IMR-90 (cell line): Measurements from ENCODE around the gene ERP27. TPM values are rescaled to one million over a fixed set of nuclear protein-coding genes. Genes with fewer than 3 reads are reported as not detected.
A peak's percentile ranks its signal among the peaks of the same experiment; 100 is the strongest.

ENCODE experiments used
- ATAC-seq: fragments of 200-7000 bp; cut with Tn5 transposase; 2 replicates; pipeline ENCODE4 v1.9.1; 2020; ENCODE audit warnings: low read depth, mild to moderate bottlenecking, moderate library complexity
- BruUV-seq: library from RNA; stranded (reverse); fragments of 400-500 nt; replicated peaks from 2 replicates; lab custom pipeline; 2021; lab: Mats Ljungman, UMichigan
- CTCF ChIA-PET: fragments of 300-600 bp; formaldehyde crosslinking; extraction: SDS; loops from one replicate; lab custom pipeline; 2021; ENCODE audit warnings: antibody characterized with exemption; lab: Yijun Ruan, JAX
- POLR2A ChIA-PET: fragments of 300-600 bp; sonication (Branson Sonifier 250); formaldehyde crosslinking; loops from one replicate; lab custom pipeline; 2022; ENCODE audit warnings: antibody characterized with exemption; ENCODE audit not compliant: unreplicated experiment; lab: Charles Lee
- DNase-seq: peaks from one replicate; pipeline ENCODE4 v3.0.0; 2013
- H2AFZ ChIP-seq: replicated peaks from 2 replicates; pipeline ENCODE3; 2013; ENCODE audit warnings: low read length, mild to moderate bottlenecking; ENCODE audit not compliant: poor library complexity
- H2AK5ac ChIP-seq: 2 replicates; pipeline ENCODE4 v1.6.1; 2013; ENCODE audit warnings: low read depth, low read length, inconsistent platforms
- H2AK9ac ChIP-seq: replicated peaks from 2 replicates; pipeline ENCODE3; 2013; ENCODE audit warnings: mild to moderate bottlenecking, low read depth, low read length, moderate library complexity; ENCODE audit not compliant: poor library complexity
- H2BK120ac ChIP-seq: 2 replicates; pipeline ENCODE4 v1.6.1; 2013; ENCODE audit warnings: low read depth, low read length, inconsistent platforms
- H2BK15ac ChIP-seq: 3 replicates; pipeline ENCODE4 v1.6.1; 2013; ENCODE audit warnings: low read depth, low read length, inconsistent platforms
- H2BK20ac ChIP-seq: 2 replicates; pipeline ENCODE4 v1.6.1; 2013; ENCODE audit warnings: low read depth, mild to moderate bottlenecking, inconsistent platforms, low read length, moderate library complexity
- H2BK5ac ChIP-seq: 2 replicates; pipeline ENCODE4 v1.6.1; 2013; ENCODE audit warnings: mild to moderate bottlenecking, low read depth, low read length, inconsistent platforms; ENCODE audit not compliant: poor library complexity, severe bottlenecking
- H3K14ac ChIP-seq: replicated peaks from 2 replicates; pipeline ENCODE4 v1.6.1; 2013; ENCODE audit warnings: low read depth, low read length, inconsistent platforms
- H3K18ac ChIP-seq: 2 replicates; pipeline ENCODE4 v1.6.1; 2013; ENCODE audit warnings: low read depth, low read length, control low read depth
- H3K23ac ChIP-seq: 2 replicates; pipeline ENCODE4 v1.6.1; 2013; ENCODE audit warnings: low read depth, low read length, inconsistent platforms
- H3K27ac ChIP-seq: 2 replicates; pipeline ENCODE4 v1.5.1; 2013; ENCODE audit warnings: mild to moderate bottlenecking, control low read depth, low read length; ENCODE audit not compliant: insufficient read depth
- H3K27me3 ChIP-seq: 2 replicates; pipeline ENCODE4 v1.6.1; 2013; ENCODE audit warnings: low read length; ENCODE audit not compliant: control insufficient read depth, insufficient read depth
- H3K36me3 ChIP-seq: 2 replicates; pipeline ENCODE4 v1.6.1; 2013; ENCODE audit warnings: low read length, mixed read lengths; ENCODE audit not compliant: control insufficient read depth, insufficient read depth
- H3K4ac ChIP-seq: 2 replicates; pipeline ENCODE4 v1.6.1; 2013; ENCODE audit warnings: low read depth, low read length, inconsistent platforms
- H3K4me1 ChIP-seq: 2 replicates; pipeline ENCODE4 v1.6.1; 2013; ENCODE audit warnings: low read length, mixed read lengths; ENCODE audit not compliant: control insufficient read depth, insufficient read depth
- H3K4me2 ChIP-seq: 2 replicates; pipeline ENCODE4 v1.6.1; 2013; ENCODE audit warnings: low read depth, mild to moderate bottlenecking, control low read depth, low read length, moderate library complexity
- H3K4me3 ChIP-seq: 2 replicates; pipeline ENCODE4 v1.5.1; 2013; ENCODE audit warnings: low read depth, mild to moderate bottlenecking, control low read depth, low read length, moderate library complexity; ENCODE audit not compliant: insufficient read depth
- H3K56ac ChIP-seq: 2 replicates; pipeline ENCODE4 v1.6.1; 2013; ENCODE audit warnings: low read length, inconsistent platforms; ENCODE audit not compliant: insufficient read depth; ENCODE audit errors: extremely low read depth
- H3K79me1 ChIP-seq, 2 experiments: 2 replicates each; pipeline ENCODE4 v1.6.1; 2013; ENCODE audit warnings: low read length in 2 of 2, inconsistent platforms in 1 of 2, low read depth in 1 of 2
- H3K9ac ChIP-seq: 2 replicates; pipeline ENCODE4 v1.6.1; 2013; ENCODE audit warnings: low read depth, low read length, control low read depth
- H3K9me1 ChIP-seq: 2 replicates; pipeline ENCODE4 v1.6.1; 2013; ENCODE audit warnings: low read length, inconsistent platforms; ENCODE audit not compliant: insufficient read depth
- H3K9me3 ChIP-seq: 2 replicates; pipeline ENCODE4 v1.6.1; 2013; ENCODE audit warnings: low read length; ENCODE audit not compliant: control insufficient read depth, insufficient read depth
- H4K20me1 ChIP-seq: 2 replicates; pipeline ENCODE4 v1.6.1; 2013; ENCODE audit warnings: low read length, inconsistent platforms; ENCODE audit not compliant: insufficient read depth
- H4K5ac ChIP-seq: 2 replicates; pipeline ENCODE4 v1.6.1; 2013; ENCODE audit warnings: mild to moderate bottlenecking, low read depth, low read length, control low read depth
- H4K8ac ChIP-seq, 2 experiments: 2 replicates each; pipeline ENCODE4 v1.6.1; 2013; ENCODE audit warnings: low read depth in 2 of 2, low read length in 2 of 2, control low read depth in 1 of 2, inconsistent platforms in 1 of 2
- H4K91ac ChIP-seq: 2 replicates; pipeline ENCODE4 v1.6.1; 2013; ENCODE audit warnings: low read depth, low read length, inconsistent platforms; ENCODE audit not compliant: insufficient read depth
- BHLHE40 ChIP-seq: fragments of 150-350 bp; IDR thresholded peaks from 2 replicates; pipeline ENCODE4 v1.6.1; 2016; ENCODE audit warnings: mild to moderate bottlenecking, low read depth, low read length
- CEBPB ChIP-seq: IDR thresholded peaks from 2 replicates; pipeline ENCODE4 v1.6.1; 2012; ENCODE audit warnings: low read depth, low read length, improper control_type of control experiment
- CHD1 ChIP-seq: IDR thresholded peaks from 2 replicates; pipeline ENCODE4 v1.6.1; 2012; ENCODE audit warnings: low read depth, low read length, improper control_type of control experiment
- FOS ChIP-seq: fragments of 150-350 bp; IDR thresholded peaks from 2 replicates; pipeline ENCODE4 v1.6.1; 2016; ENCODE audit warnings: low read depth, low read length
- MAFK ChIP-seq: IDR thresholded peaks from 2 replicates; pipeline ENCODE4 v1.6.1; 2012; ENCODE audit warnings: low read depth, low read length, improper control_type of control experiment
- MXI1 ChIP-seq: IDR thresholded peaks from 2 replicates; pipeline ENCODE4 v1.6.1; 2012; ENCODE audit warnings: low read depth, mild to moderate bottlenecking, low read length, moderate library complexity, borderline replicate concordance
- NFE2L2 ChIP-seq: fragments of 150-350 bp; IDR thresholded peaks from 2 replicates; pipeline ENCODE4 v1.6.1; 2016; ENCODE audit warnings: low read depth, mild to moderate bottlenecking, low read length
- RAD21 ChIP-seq: IDR thresholded peaks from 2 replicates; pipeline ENCODE4 v1.6.1; 2012; ENCODE audit warnings: low read length, improper control_type of control experiment
- RCOR1 ChIP-seq: IDR thresholded peaks from 2 replicates; pipeline ENCODE4 v1.6.1; 2012; ENCODE audit warnings: mild to moderate bottlenecking, low read length, improper control_type of control experiment; ENCODE audit not compliant: insufficient replicate concordance
- dilution Hi-C: fragments of 300-500 bp; cut with HindIII; formaldehyde crosslinking; loops from one replicate; pipeline ENCODE4 v1.14.3; 2018; ENCODE audit warnings: low sequenced_read_pairs; ENCODE audit not compliant: unreplicated experiment
- in situ Hi-C: fragments of 300-500 bp; cut with MboI; formaldehyde crosslinking; loops from 3 replicates; pipeline ENCODE4 v1.14.3; 2019; ENCODE audit warnings: low sequenced_read_pairs, inconsistent platforms, mixed read lengths
- intact Hi-C: fragments of 100-400 bp; cut with micrococcal nuclease; formaldehyde crosslinking; loops from 2 replicates; pipeline ENCODE4 v1.10.0; 2022
- polyA plus RNA-seq, 3 experiments: library from polyadenylated mRNA; depleted of rRNA; stranded (reverse); fragments of >200 nt; gene quantifications; 2 replicates each; pipeline ENCODE4 v1.2.3, GENCODE V29; 2012; ENCODE audit warnings: low replicate concordance in 1 of 3
- total RNA-seq: library from RNA; depleted of rRNA; stranded (reverse); fragments of >200 nt; gene quantifications from 2 replicates; pipeline ENCODE4 v1.2.3, GENCODE V29; 2012
- TF ChIP-seq, protein P1 (sequence below): fragments of 150-350 bp; IDR thresholded peaks from 2 replicates; pipeline ENCODE4 v1.6.1; 2016; ENCODE audit warnings: low read depth, mild to moderate bottlenecking, low read length, moderate library complexity, borderline replicate concordance
- TF ChIP-seq, protein P2 (sequence below): conservative IDR thresholded peaks from 2 replicates; pipeline ENCODE4 v1.5.1; 2012; ENCODE audit warnings: mild to moderate bottlenecking, low read depth, low read length, improper control_type of control experiment

The ERP27 gene
- total and polyA plus RNA-seq, 2 of the 4 experiments (the other 2 are of a cell fraction): not detected

DNA sequence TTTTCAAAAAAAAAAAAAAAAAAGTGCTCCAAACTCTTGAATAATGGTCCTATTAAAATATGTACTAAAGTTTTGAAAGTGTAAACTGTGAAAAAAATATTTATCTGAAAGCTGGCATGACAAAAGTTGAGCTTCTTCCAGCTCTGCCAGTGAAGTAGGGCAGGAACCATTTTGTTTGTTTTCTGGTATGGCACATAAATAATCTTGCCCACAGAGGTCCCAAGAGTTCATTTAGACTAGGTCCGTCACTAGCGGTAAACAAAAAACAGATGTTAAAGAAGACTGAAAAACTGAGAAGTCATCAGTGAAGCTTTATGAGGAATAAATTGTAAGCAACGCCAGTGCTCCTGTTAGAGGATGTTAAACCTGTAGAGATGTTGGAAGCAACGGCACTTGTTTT, 7.0 kb downstream of the ERP27 start (continued):
- TF ChIP-seq, protein P1, sequence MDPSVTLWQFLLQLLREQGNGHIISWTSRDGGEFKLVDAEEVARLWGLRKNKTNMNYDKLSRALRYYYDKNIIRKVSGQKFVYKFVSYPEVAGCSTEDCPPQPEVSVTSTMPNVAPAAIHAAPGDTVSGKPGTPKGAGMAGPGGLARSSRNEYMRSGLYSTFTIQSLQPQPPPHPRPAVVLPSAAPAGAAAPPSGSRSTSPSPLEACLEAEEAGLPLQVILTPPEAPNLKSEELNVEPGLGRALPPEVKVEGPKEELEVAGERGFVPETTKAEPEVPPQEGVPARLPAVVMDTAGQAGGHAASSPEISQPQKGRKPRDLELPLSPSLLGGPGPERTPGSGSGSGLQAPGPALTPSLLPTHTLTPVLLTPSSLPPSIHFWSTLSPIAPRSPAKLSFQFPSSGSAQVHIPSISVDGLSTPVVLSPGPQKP: no peak
- TF ChIP-seq FOS (no peak), CHD1 (no peak)

DNA sequence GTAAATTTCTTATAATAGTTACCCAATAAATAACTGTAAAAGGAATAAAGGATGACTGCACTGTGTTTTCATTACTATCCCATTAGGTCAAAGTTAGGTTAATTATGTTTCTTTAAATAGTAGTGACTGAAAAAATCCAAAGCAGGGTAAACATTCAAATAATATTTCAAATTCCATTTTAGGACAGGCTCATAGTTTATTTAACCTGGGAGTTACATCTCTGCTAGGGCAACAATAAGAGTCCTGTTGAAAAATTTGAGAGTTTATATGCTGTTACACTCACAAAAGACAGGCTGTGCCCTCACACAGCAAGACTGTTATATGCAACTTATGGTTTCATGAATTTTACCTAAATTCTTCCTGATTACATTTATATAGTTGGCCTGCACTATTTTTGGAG, 8.0 kb downstream of the ERP27 start:
- Histone ChIP-seq H3K9me1 (no peaks in the 10 kb centered on the region; the same call in 1 of the 2 replicates), H3K4me2 (no peak overlapping the region), H3K4me1 (peaks cover 4% of the 10 kb centered on the region), H3K79me1 (no peaks in the 10 kb centered on the region), H3K4ac (no peak overlapping the region), H2AK5ac (no peak overlapping the region), H2AK9ac (no peak overlapping the region), H2BK120ac (no peak overlapping the region), H2AFZ (no peak overlapping the region), H3K18ac (no peak overlapping the region), H4K20me1 (no peaks in the 10 kb centered on the region), H3K36me3 (no peaks in the 10 kb centered on the region), H3K27me3 (no peaks in the 10 kb centered on the region), H3K23ac (no peak overlapping the region), H3K9ac (no peak overlapping the region), H3K56ac (no peak overlapping the region), H4K5ac (no peak overlapping the region), H4K91ac (no peak overlapping the region), H2BK20ac (no peak overlapping the region), H2BK15ac (no peak overlapping the region), H3K4me3 (no peak overlapping the region), H3K27ac (no peak overlapping the region), H3K9me3 (no peaks in the 10 kb centered on the region), H4K8ac (no peak overlapping the region), H2BK5ac (peak overlapping the region; percentile 32), H3K14ac (no peak overlapping the region)
- ATAC-seq (peak; percentile 60), DNase-seq (peak; percentile 27)
- no TSS peak for BruUV-seq
- dilution Hi-C loops (no loop called here), intact Hi-C loops (loop anchor here (2.0 kb wide), 1 partner anchor 65 kb away; no protein-coding TSS in a partner anchor), in situ Hi-C loops (no loop called here)
- CTCF ChIA-PET: no interaction called here
- TF ChIP-seq MXI1: no peak
- TF ChIP-seq MAFK: no peak
- no peak for TF ChIP-seq RCOR1
- TF ChIP-seq CEBPB: no peak
- no peak for TF ChIP-seq NFE2L2
- TF ChIP-seq, protein P2, sequence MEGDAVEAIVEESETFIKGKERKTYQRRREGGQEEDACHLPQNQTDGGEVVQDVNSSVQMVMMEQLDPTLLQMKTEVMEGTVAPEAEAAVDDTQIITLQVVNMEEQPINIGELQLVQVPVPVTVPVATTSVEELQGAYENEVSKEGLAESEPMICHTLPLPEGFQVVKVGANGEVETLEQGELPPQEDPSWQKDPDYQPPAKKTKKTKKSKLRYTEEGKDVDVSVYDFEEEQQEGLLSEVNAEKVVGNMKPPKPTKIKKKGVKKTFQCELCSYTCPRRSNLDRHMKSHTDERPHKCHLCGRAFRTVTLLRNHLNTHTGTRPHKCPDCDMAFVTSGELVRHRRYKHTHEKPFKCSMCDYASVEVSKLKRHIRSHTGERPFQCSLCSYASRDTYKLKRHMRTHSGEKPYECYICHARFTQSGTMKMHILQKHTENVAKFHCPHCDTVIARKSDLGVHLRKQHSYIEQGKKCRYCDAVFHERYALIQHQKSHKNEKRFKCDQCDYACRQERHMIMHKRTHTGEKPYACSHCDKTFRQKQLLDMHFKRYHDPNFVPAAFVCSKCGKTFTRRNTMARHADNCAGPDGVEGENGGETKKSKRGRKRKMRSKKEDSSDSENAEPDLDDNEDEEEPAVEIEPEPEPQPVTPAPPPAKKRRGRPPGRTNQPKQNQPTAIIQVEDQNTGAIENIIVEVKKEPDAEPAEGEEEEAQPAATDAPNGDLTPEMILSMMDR: peak; percentile 35
- no peak for TF ChIP-seq CHD1
- no peak for TF ChIP-seq BHLHE40
- peak; percentile 31 for TF ChIP-seq RAD21
- POLR2A ChIA-PET: no interaction called here
